Measurements from ENCODE around the gene C9orf57. TPM values are rescaled to one million over a fixed set of nuclear protein-coding genes. Genes with fewer than 3 reads are reported as not detected.

Gene C9orf57
- total RNA-seq, 1 donor from 2014 or later = not detected

GRCh38 chr9:72006501-72006900 lies 53.9 kb downstream of the C9orf57 start:
- H3K27ac Mint-ChIP-seq = no peak overlapping the region
- no peaks in the 10 kb centered on the region for H3K4me1 Mint-ChIP-seq (ENCODE audit: low read depth)
- H3K36me3 Mint-ChIP-seq (ENCODE audit: insufficient read depth) = peaks cover 1% of the 10 kb centered on the region
- H3K9me3 Mint-ChIP-seq (ENCODE audit: low read depth) = peaks cover 6% of the 10 kb centered on the region
- H3K27me3 Mint-ChIP-seq = no peaks in the 10 kb centered on the region
- H3K4me3 Mint-ChIP-seq (ENCODE audit: low read depth) = no peak overlapping the region
- DNase-seq (ENCODE audit: low spot score, unreplicated experiment) = no peak
- TF ChIP-seq CTCF (IDR thresholded peaks at IDR 0.05; ENCODE audit: unreplicated experiment) = no peak

GRCh38 chr9:72005451-72005850 lies 55.0 kb downstream of the C9orf57 start:
- Mint-ChIP-seq H3K4me1 (ENCODE audit: low read depth) (no peaks in the 10 kb centered on the region), H3K4me3 (ENCODE audit: low read depth) (no peak overlapping the region), H3K27me3 (no peaks in the 10 kb centered on the region), H3K27ac (no peak overlapping the region), H3K9me3 (ENCODE audit: low read depth) (peaks cover 9% of the 10 kb centered on the region), H3K36me3 (ENCODE audit: insufficient read depth) (peaks cover 1% of the 10 kb centered on the region)
- no peak for DNase-seq (ENCODE audit: low spot score, unreplicated experiment)
- no peak for TF ChIP-seq CTCF (IDR thresholded peaks at IDR 0.05; ENCODE audit: unreplicated experiment)

Other genes starting within 250 kb of the C9orf57 start
- 38.3 TPM in 2 replicates for gene ABHD17B, start 149.4 kb downstream of the C9orf57 start, total RNA-seq
- 12.3 and 16.1 TPM in 2 replicates for gene C9orf85, start 149.0 kb downstream of the C9orf57 start, total RNA-seq
- gene GDA, start 88.8 kb upstream of the C9orf57 start, total RNA-seq = 5.5 and 5.8 TPM in 2 replicates